ENCODE results near the gene NR1H2. TPM values are rescaled to one million over a fixed set of nuclear protein-coding genes. Genes with fewer than 3 reads are reported as not detected.

NR1H2 gene
- polyA plus RNA-seq, 1 experiment: 23.7 TPM

- Histone ChIP-seq H3K4me3 (ENCODE audit: low read depth, low read length) (no peak overlapping the region), H3K27me3 (ENCODE audit: control insufficient read depth, insufficient read depth, low read length) (no peaks in the 10 kb centered on the region), H3K27ac (ENCODE audit: low read depth, low read length) (no peak overlapping the region), H3K9me3 (ENCODE audit: control insufficient read depth, insufficient read depth, low read length) (no peaks in the 10 kb centered on the region; the same call in 1 of the 2 replicates)
- TF ChIP-seq CTCF (IDR thresholded peaks at IDR 0.05; ENCODE audit: low read depth, low read length): no peak
- no peak for DNase-seq (ENCODE audit: low read depth, low spot score)
- POLR2A ChIA-PET: no interaction called here
- CTCF ChIA-PET: no interaction called here
Measured at GRCh38 chr19:50394017-50394416, 17.8 kb downstream of the NR1H2 start.

- ChIA-PET CTCF (no interaction called here), POLR2A (no interaction called here)
- DNase-seq (ENCODE audit: low read depth, low spot score): no peak
- no peak overlapping the region for H3K27ac ChIP-seq (ENCODE audit: low read depth, low read length)
- no peaks in the 10 kb centered on the region for H3K27me3 ChIP-seq (ENCODE audit: control insufficient read depth, insufficient read depth, low read length)
- H3K9me3 ChIP-seq (ENCODE audit: control insufficient read depth, insufficient read depth, low read length): no peaks in the 10 kb centered on the region; the same call in 1 of the 2 replicates
- H3K4me3 ChIP-seq (ENCODE audit: low read depth, low read length): no peak overlapping the region
- TF ChIP-seq CTCF (IDR thresholded peaks at IDR 0.05; ENCODE audit: low read depth, low read length): no peak
Measured at GRCh38 chr19:50398675-50399367, 22.6 kb downstream of the NR1H2 start.

GRCh38 chr19:50399368-50399745 is 23.1 kb downstream of the NR1H2 start:
- CTCF ChIA-PET: no interaction called here
- no peaks in the 10 kb centered on the region for H3K27me3 ChIP-seq (ENCODE audit: control insufficient read depth, insufficient read depth, low read length)
- H3K27ac ChIP-seq (ENCODE audit: low read depth, low read length): no peak overlapping the region
- H3K4me3 ChIP-seq (ENCODE audit: low read depth, low read length): no peak overlapping the region
- DNase-seq (ENCODE audit: low read depth, low spot score): no peak
- POLR2A ChIA-PET: no interaction called here
- no peaks in the 10 kb centered on the region; the same call in 1 of the 2 replicates for H3K9me3 ChIP-seq (ENCODE audit: control insufficient read depth, insufficient read depth, low read length)
- TF ChIP-seq CTCF (IDR thresholded peaks at IDR 0.05; ENCODE audit: low read depth, low read length): no peak

GRCh38 chr19:50401605-50402450 is 25.6 kb downstream of the NR1H2 start:
- no peaks in the 10 kb centered on the region for H3K27me3 ChIP-seq (ENCODE audit: control insufficient read depth, insufficient read depth, low read length)
- TF ChIP-seq CTCF (IDR thresholded peaks at IDR 0.05; ENCODE audit: low read depth, low read length): no peak
- no peaks in the 10 kb centered on the region; the same call in 1 of the 2 replicates for H3K9me3 ChIP-seq (ENCODE audit: control insufficient read depth, insufficient read depth, low read length)
- POLR2A ChIA-PET: no interaction called here
- H3K27ac ChIP-seq (ENCODE audit: low read depth, low read length): no peak overlapping the region
- DNase-seq (ENCODE audit: low read depth, low spot score): no peak
- CTCF ChIA-PET: no interaction called here
- no peak overlapping the region for H3K4me3 ChIP-seq (ENCODE audit: low read depth, low read length)
